HG03139 (cell line): ENCODE measurements around the gene C16orf92.

Source experiments
- ATAC-seq: cut with Tn5 transposase; IDR thresholded peaks from one replicate; pipeline ENCODE4 v1.9.1; 2021; ENCODE audit not compliant: unreplicated experiment

Gene C16orf92

GRCh38 chr16:30053376-30054015 is 30.5 kb downstream of the C16orf92 start:
- no peak for ATAC-seq

GRCh38 chr16:30054451-30054850 is 31.5 kb downstream of the C16orf92 start:
- ATAC-seq, result no peak

- ATAC-seq, result no peak
Measured at GRCh38 chr16:30054959-30055553, 32.1 kb downstream of the C16orf92 start.

DNA sequence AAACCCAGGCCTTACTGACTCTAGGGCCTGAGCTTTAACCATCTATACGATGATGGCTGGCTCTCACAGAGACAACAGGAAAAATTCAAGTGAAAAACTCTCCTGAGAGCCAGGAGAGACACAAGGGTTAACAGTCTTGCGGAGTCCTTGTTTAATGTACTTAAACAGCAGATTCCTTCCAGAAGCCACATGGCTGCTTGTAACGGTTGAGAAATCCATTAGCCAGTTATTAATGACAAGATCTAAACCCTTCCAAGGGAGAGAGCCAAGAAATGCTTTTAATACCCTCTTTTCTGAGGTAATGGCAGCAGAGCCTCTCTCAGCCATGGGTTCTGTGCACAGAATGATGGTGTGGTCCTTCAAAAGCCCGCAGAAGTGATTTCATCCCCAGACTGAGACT is 37.3 kb downstream of the C16orf92 start:
- ATAC-seq, result no peak

- no peak for ATAC-seq
Measured at GRCh38 chr16:30060836-30061554, 38.0 kb downstream of the C16orf92 start.

GRCh38 chr16:30063278-30063892 is 40.4 kb downstream of the C16orf92 start:
- no peak for ATAC-seq

GRCh38 chr16:30063893-30064728 is 41.1 kb downstream of the C16orf92 start:
- ATAC-seq, result no peak

DNA sequence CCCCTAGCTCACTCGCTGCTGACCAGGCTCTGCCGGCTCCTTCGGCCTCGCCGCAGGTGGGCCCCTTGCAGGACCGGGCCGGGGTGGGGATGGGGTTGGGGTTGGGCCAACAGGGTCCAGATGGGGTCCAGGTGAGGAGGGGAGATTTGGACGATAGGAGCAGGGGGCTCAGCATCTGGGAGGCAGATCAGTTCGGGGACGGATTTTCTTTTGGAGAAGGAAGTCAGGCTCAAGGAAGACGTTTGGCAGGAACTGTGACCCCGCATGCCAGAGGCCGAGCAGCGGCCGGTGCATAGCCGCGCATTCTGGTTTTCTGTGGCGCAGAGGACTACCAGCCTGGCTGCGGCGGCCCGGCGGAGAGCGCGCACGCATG is 41.7 kb downstream of the C16orf92 start:
- no peak for ATAC-seq

- peak; percentile 76 for ATAC-seq
Measured at GRCh38 chr16:30065102-30065942, 42.3 kb downstream of the C16orf92 start, which contains the start of gene ALDOA. ALDOA (plus strand) TSS chr16:30065760; CDS start chr16:30066898, 1,138 bp downstream.

- no peak for ATAC-seq
Measured at GRCh38 chr16:30065943-30066760, 43.2 kb downstream of the C16orf92 start.

DNA sequence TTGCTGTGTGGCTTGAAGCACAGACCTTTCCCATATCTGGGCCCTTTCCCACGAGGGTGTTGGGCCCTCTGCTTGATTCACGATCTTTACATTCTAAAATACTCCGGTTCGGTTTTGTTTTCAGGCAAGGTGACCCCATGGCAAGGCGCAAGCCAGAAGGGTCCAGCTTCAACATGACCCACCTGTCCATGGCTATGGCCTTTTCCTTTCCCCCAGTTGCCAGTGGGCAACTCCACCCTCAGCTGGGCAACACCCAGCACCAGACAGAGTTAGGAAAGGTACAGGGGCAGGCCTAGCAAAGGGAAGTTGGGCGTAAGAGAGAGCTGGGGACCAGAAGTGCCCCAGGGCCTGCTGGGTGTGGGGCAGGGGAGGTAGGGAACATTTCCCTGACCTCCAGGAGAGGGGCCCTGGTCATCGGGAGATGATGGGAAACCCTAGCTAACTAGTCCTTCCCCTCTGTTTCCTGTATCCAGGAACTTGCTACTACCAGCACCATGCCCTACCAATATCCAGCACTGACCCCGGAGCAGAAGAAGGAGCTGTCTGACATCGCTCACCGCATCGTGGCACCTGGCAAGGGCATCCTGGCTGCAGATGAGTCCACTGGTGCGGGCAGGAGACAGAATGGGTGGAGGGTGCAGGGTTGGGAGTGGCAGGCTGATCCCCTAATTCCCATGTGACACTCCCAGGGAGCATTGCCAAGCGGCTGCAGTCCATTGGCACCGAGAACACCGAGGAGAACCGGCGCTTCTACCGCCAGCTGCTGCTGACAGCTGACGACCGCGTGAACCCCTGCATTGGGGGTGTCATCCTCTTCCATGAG is 44.0 kb downstream of the C16orf92 start:
- ATAC-seq, result no peak

DNA sequence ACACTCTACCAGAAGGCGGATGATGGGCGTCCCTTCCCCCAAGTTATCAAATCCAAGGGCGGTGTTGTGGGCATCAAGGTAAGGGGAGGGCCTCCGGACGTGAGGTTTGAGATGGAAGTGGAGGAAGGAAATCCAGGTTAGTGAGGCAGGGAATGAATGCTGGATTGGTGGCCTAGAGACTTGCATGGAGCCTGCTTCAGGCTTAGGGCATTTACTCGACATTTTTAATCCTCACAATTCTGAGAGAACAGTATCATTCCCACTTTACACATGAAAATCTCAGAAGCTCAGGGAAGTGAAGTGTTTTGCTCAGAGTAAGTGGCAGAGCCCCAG is 44.6 kb downstream of the C16orf92 start:
- ATAC-seq, result no peak

DNA sequence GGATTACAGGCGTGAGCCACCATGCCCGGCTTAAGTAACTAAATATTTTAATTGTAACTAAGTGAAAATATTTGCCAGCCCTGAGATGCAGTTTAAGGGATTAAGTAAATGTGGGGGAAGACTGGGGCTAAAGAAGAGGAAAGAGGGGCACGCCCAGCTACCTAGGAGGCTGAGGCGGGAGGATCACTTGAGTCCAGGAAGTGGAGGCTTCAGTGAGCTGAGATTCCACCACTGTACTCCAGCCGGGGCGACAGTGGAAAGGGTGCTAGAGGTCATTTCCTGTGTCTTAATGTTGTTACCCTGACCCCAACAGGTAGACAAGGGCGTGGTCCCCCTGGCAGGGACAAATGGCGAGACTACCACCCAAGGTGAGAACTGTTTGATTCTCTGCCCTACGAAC is 45.3 kb downstream of the C16orf92 start:
- no peak for ATAC-seq

- no peak for ATAC-seq
Measured at GRCh38 chr16:30068750-30069610, 46.0 kb downstream of the C16orf92 start.

GRCh38 chr16:30069611-30070462 is 46.8 kb downstream of the C16orf92 start:
- no peak for ATAC-seq

- no peak for ATAC-seq
Measured at GRCh38 chr16:30070490-30070889, 47.5 kb downstream of the C16orf92 start.
